ENCODE measurements around the gene C4BPA. TPM values are rescaled to one million over a fixed set of nuclear protein-coding genes. Genes with fewer than 3 reads are reported as not detected.

The C4BPA gene
- total RNA-seq, 1 experiment from 2014 or later, result not detected

- H3T11ph ChIP-seq (ENCODE audit: low read length), result no peak overlapping the region
- H2BK5ac ChIP-seq (ENCODE audit: insufficient read length, low read length), result no peak overlapping the region
- no peak overlapping the region for H2BK15ac ChIP-seq (ENCODE audit: low read depth, low read length)
- Mint-ChIP-seq H3K4me3 (no peak overlapping the region), H3K27me3 (ENCODE audit: low read depth) (peaks cover 2% of the 10 kb centered on the region; the same call in 1 of the 2 replicates), H3K4me1 (no peaks in the 10 kb centered on the region), H3K27ac (no peak overlapping the region; a peak in 1 of 7 replicates), H3K36me3 (ENCODE audit: insufficient read depth in 1 of 3, low read depth in 3 of 3) (no peaks in the 10 kb centered on the region), H3K9me3 (no peaks in the 10 kb centered on the region)
- no peaks in the 10 kb centered on the region for H3K79me1 ChIP-seq (ENCODE audit: insufficient read depth, low read depth, low read length, poor library complexity, severe bottlenecking)
- no peak for DNase-seq
- no peaks in the 10 kb centered on the region for H3K27me3 ChIP-seq (ENCODE audit: insufficient read depth, low read length)
- no CpG with 5 or more reads among the region's 5 CpGs for WGBS (ENCODE audit: extremely low coverage, insufficient read length, low lambda C conversion rate)
- H3K4me2 ChIP-seq (ENCODE audit: insufficient read depth, insufficient read length, low read length), result no peak overlapping the region
- H3K4me1 ChIP-seq (ENCODE audit: insufficient read depth, low read length), result no peaks in the 10 kb centered on the region
- H2AK5ac ChIP-seq (ENCODE audit: insufficient read length, low read length), result no peak overlapping the region
- H4K20me1 ChIP-seq (ENCODE audit: control insufficient read depth, insufficient read depth, insufficient read length), result no peaks in the 10 kb centered on the region
- no peak overlapping the region for H2BK20ac ChIP-seq (ENCODE audit: low read depth, low read length, poor library complexity, severe bottlenecking)
- no peak overlapping the region for H2BK120ac ChIP-seq (ENCODE audit: low read depth, low read length, poor library complexity, severe bottlenecking)
- no peak overlapping the region for H3K14ac ChIP-seq (ENCODE audit: insufficient read depth, low read length)
- H3K79me2 ChIP-seq (ENCODE audit: insufficient read depth, low read length), result no peaks in the 10 kb centered on the region
- no peak overlapping the region for H3K9ac ChIP-seq (ENCODE audit: extremely low read depth, insufficient read length, low read length)
- no peak overlapping the region for H3K56ac ChIP-seq (ENCODE audit: insufficient read length, low read depth, low read length)
- H4K5ac ChIP-seq (ENCODE audit: insufficient read length, low read depth, low read length), result no peak overlapping the region
- H3K9me3 ChIP-seq (ENCODE audit: control insufficient read depth, low read depth, low read length), result no peaks in the 10 kb centered on the region
- H3K23me2 ChIP-seq (ENCODE audit: insufficient read length, low read depth, low read length, poor library complexity, severe bottlenecking), result no peaks in the 10 kb centered on the region
- no peak overlapping the region for H3K23ac ChIP-seq (ENCODE audit: insufficient read length, low read depth, low read length)
- no peak overlapping the region for H4K91ac ChIP-seq (ENCODE audit: insufficient read length, low read depth, low read length)
- no peak overlapping the region for H3K18ac ChIP-seq (ENCODE audit: insufficient read length, low read depth, low read length)
- H3K4ac ChIP-seq (ENCODE audit: low read depth, low read length), result no peak overlapping the region
- H2BK12ac ChIP-seq (ENCODE audit: insufficient read length, low read depth, low read length), result no peak overlapping the region
- no peak overlapping the region for H2AFZ ChIP-seq (ENCODE audit: low read length)
- H4K8ac ChIP-seq (replicated peaks; ENCODE audit: insufficient read length, low read depth, low read length), result no peak overlapping the region
- TF ChIP-seq CTCF (conservative IDR thresholded peaks at IDR 0.05), result no peak
- no peak overlapping the region for H3K27ac ChIP-seq (ENCODE audit: insufficient read length, low read depth, low read length)
These were observed 41.5 kb downstream of the C4BPA start for GRCh38 chr1:207145401-207146058.

Measured in H9 (cell line).